Activated naive CD8-positive, alpha-beta T cell treated with anti-CD3 and anti-CD28 coated beads, Interleukin-2, amount 10 ng/mL, durations not matched to agents 7 days and 5 days (primary cell): ENCODE results near the gene ZNF425. TPM values are rescaled to one million over a fixed set of nuclear protein-coding genes. Genes with fewer than 3 reads are reported as not detected.

ENCODE experiments used
- ATAC-seq: fragments of 150-1000 bp; cut with Tn5 transposase; one replicate; pipeline ENCODE4 v1.10.0; 2021; ENCODE audit warnings: low read depth, moderate library complexity
- POLR2A ChIA-PET: fragments of 350-600 bp; sonication (Branson Sonifier 250); formaldehyde crosslinking; loops from one replicate; lab custom pipeline; 2021; ENCODE audit warnings: antibody characterized with exemption; lab: Charles Lee
- DNase-seq: peaks from one replicate; pipeline ENCODE4 v3.0.0; 2021
- H3K27ac Mint-ChIP-seq: one replicate; pipeline ENCODE4 v1.8.0; 2022; ENCODE audit warnings: mild to moderate bottlenecking, mixed read lengths
- H3K27me3 Mint-ChIP-seq: one replicate; pipeline ENCODE4 v1.8.0; 2022; ENCODE audit warnings: mild to moderate bottlenecking, moderate library complexity, mixed read lengths
- H3K36me3 Mint-ChIP-seq: one replicate; pipeline ENCODE4 v1.8.0; 2021; ENCODE audit warnings: mild to moderate bottlenecking, mixed read lengths
- H3K4me1 Mint-ChIP-seq: one replicate; pipeline ENCODE4 v1.8.0; 2021; ENCODE audit warnings: mixed read lengths
- H3K4me3 Mint-ChIP-seq: one replicate; pipeline ENCODE4 v1.8.0; 2022; ENCODE audit warnings: mild to moderate bottlenecking, moderate library complexity, mixed read lengths
- H3K9me3 Mint-ChIP-seq: one replicate; pipeline ENCODE4 v1.8.0; 2021; ENCODE audit warnings: mixed read lengths
- total RNA-seq, 2 experiments: library from RNA; stranded (reverse); gene quantifications; one replicate each; pipeline ENCODE4 v1.2.3, GENCODE V29; 2021

ZNF425 gene, protein sequence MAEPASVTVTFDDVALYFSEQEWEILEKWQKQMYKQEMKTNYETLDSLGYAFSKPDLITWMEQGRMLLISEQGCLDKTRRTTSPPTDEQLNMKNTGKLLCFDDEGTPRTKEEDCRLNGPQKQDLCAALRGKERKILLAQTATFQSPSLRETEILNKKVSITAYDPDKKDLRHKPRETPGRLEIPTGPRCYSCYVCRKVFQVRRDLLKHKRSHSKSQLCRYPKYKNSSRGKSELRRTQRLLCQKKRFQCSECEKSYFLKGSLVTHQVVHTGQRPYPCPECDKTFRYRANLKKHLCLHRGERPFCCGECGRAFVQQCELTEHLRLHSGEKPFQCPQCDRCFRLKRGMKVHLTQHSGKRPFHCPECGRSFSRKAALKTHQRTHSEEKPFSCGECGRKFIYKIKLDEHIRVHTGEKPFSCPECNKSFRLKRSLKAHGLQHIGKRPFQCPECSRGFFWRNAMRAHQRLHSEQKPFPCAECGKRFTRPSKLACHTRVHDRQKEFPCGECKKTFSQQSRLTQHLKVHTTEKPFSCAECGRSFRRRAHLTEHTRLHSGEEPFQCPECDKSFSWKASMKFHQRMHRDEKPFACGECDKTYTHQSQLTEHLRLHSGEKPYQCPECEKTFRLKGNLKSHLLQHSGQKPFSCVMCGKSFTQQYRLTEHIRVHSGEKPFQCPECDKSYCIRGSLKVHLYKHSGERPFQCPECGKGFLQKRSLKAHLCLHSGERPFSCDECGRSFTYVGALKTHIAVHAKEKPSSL
- 1 to 10 TPM; 1.0 to 1.4 TPM for total RNA-seq

DNA sequence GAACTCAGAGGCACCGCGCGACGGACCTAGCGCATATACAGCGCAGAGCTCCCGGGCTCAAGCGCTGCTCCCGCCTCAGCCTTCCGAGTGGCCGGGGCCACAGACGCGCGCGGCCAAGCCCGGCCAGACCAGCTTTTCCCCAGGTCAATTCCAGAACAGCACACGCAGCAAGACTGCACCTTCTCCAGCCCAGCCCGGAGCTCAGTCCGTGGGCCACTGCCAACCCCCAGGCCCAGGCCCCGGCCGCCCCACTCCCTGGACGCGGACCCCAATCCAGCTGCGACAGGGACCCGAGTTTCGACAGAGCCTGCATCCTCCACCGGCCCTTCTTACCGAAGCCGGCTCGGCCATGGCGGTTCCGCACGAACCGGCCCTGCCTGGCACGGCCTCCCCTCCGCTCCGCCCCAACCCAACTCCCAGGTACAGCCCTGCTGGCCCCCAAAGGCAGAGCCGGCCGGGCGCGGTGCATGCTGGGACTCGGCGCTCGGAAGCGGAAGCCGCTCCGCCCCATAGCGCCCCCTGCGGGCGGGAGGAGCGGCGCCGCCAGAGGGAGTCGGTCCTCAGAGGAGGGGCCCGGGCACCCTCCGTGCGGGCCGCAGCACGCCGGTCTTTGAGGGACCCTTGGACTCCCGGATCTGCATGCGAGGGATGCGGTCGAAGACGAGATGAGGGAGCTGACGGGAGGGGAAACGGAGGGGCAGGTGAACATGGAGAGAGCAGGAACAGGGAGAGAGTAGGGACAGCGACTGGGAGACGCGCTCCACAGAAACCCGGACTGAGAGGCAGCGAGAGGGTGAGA, at the start of gene ZNF425:
TSS of gene ZNF425 (minus strand) at position 462 of the 799 bp plus-strand sequence. CDS start at position 351, 111 bp downstream.
- ATAC-seq, result peak; percentile 88
- POLR2A ChIA-PET, result interaction anchor here (0.6 to 4.5 kb wide), 11 partner anchors 9 to 213 kb away, joined by 3 to 52 read pairs (median 5); partner anchors contain the start of genes ZNF282 and ZNF398
- H3K27ac Mint-ChIP-seq, result peak within 1 kb of the TSS; percentile 100
- H3K36me3 Mint-ChIP-seq, result peaks cover 33% of the 10 kb centered on the region
- H3K4me1 Mint-ChIP-seq, result peaks cover 20% of the 10 kb centered on the region
- H3K9me3 Mint-ChIP-seq, result peaks cover 4% of the 10 kb centered on the region
- no peaks in the 10 kb centered on the region for H3K27me3 Mint-ChIP-seq
- H3K4me3 Mint-ChIP-seq, result peak within 1 kb of the TSS; percentile 100
- DNase-seq, result peak; percentile 99

DNA sequence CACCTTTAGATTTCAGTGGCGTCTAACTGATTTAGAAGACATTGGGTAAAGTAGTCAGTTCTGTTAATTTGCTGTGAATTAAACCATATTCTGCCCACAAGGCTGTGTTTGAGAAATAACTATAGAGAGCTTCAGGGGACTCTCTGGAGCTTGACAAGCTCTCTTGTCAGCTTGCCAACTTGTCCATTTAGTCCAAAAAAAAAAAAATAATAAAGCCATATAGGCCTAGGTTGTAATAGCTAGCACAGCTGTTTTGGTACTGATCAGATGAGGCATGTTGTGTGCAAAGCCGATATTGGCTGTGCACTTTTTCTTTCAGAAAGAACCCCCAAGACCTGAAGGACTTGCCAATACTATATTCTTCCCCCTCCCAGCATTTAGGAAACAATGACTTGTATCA, 49.0 kb upstream of the ZNF425 start:
- ATAC-seq (no peak), DNase-seq (no peak)
- POLR2A ChIA-PET, result no interaction called here
- no peaks in the 10 kb centered on the region for H3K27me3 Mint-ChIP-seq
- peaks cover 21% of the 10 kb centered on the region for H3K36me3 Mint-ChIP-seq
- H3K9me3 Mint-ChIP-seq, result no peaks in the 10 kb centered on the region
- H3K4me1 Mint-ChIP-seq, result peaks cover 8% of the 10 kb centered on the region
- H3K27ac Mint-ChIP-seq, result no peak overlapping the region
- H3K4me3 Mint-ChIP-seq, result no peak overlapping the region

DNA sequence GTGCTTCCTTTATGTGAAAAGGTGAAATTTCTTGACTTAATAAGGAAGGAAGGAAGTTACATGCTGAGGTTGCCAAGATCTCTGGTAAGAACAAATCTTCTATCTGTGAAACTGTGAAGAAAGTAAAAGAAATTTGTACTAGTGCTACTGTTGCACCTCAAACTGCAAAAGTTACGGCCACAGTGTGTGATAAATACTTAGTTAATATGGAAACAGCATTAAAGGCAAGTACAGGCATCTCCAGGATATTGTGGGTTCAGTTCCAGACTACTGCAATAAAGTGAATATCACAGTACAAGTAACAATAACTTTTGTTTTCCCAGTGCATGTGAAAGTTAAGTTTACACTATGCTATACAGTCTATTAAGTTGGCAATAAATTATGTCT, 46.4 kb upstream of the ZNF425 start:
- H3K27ac Mint-ChIP-seq, result peak overlapping the region; percentile 11
- no peak overlapping the region for H3K4me3 Mint-ChIP-seq
- no peak for DNase-seq
- POLR2A ChIA-PET, result no interaction called here
- H3K9me3 Mint-ChIP-seq, result no peaks in the 10 kb centered on the region
- ATAC-seq, result no peak
- H3K27me3 Mint-ChIP-seq, result no peaks in the 10 kb centered on the region
- H3K4me1 Mint-ChIP-seq, result peaks cover 8% of the 10 kb centered on the region
- peaks cover 18% of the 10 kb centered on the region for H3K36me3 Mint-ChIP-seq

DNA sequence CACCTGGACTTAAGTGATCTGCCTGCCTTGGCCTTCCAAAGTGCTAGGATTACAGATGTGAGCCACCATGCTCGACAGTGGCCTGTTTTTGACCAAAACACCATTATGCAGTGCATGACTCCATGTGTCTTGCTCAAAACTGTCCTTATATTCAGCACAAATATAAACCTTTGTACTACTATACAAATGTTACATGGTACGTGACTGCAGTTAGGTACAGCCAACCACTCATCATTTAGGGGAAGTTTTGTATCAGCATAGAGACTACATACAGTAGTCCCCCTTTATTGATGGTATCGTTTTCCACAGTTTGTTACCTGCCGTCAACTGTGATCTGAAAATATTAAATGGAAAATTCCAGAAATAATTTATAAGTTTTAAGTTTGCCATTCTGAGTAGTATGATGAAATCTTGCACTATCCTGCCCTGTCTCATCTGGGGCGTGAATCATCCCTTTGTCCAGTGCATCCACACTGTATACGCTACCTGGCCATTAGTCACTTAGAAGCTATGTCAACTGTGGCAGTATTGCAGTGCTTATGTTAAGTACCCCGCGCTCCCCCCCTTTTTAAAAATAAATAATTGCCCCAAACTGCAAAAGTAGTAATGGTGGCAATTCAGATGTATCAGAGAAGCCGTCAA, 45.9 kb upstream of the ZNF425 start:
- peaks cover 19% of the 10 kb centered on the region for H3K36me3 Mint-ChIP-seq
- no peak overlapping the region for H3K4me3 Mint-ChIP-seq
- no peaks in the 10 kb centered on the region for H3K9me3 Mint-ChIP-seq
- DNase-seq (no peak), ATAC-seq (no peak)
- no peaks in the 10 kb centered on the region for H3K27me3 Mint-ChIP-seq
- peaks cover 8% of the 10 kb centered on the region for H3K4me1 Mint-ChIP-seq
- H3K27ac Mint-ChIP-seq, result peak overlapping the region; percentile 11
- POLR2A ChIA-PET, result no interaction called here

DNA sequence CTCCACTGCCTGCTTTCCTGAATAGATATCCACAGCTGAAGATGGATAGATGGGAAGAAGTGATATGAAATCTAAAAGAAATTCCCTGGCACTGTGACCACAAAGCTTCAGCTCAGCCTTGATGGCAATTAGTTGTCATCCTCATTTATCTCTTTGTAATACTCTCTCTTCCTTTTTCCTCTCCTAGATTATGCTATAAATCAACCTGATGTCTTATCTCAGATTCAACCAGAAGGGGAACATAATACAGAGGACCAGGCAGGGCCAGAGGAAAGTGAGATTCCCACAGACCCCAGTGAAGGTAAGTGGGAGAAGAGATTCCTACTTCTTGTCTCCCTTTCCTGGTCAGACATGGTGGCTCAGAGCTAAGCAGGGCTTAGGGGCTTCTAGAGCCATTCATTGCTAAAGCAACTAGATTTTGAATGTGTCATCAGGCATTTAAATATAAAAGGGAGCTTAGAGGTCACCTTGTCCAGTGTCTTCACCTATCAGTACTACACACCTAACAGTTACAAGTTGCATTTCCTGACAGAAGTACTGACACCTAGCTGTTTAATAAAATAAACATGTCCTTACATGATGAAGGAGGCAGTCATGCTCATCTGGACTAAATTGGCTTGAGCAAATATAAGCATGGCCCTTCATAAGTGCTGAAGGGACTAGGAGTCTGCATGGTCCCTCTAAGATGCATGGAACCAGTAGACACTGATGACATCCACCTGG, 40.7 kb upstream of the ZNF425 start:
- H3K9me3 Mint-ChIP-seq, result no peaks in the 10 kb centered on the region
- POLR2A ChIA-PET, result no interaction called here
- no peaks in the 10 kb centered on the region for H3K4me1 Mint-ChIP-seq
- ATAC-seq (no peak), DNase-seq (no peak)
- peaks cover 25% of the 10 kb centered on the region for H3K36me3 Mint-ChIP-seq
- H3K27ac Mint-ChIP-seq, result no peak overlapping the region
- no peak overlapping the region for H3K4me3 Mint-ChIP-seq
- H3K27me3 Mint-ChIP-seq, result no peaks in the 10 kb centered on the region

DNA sequence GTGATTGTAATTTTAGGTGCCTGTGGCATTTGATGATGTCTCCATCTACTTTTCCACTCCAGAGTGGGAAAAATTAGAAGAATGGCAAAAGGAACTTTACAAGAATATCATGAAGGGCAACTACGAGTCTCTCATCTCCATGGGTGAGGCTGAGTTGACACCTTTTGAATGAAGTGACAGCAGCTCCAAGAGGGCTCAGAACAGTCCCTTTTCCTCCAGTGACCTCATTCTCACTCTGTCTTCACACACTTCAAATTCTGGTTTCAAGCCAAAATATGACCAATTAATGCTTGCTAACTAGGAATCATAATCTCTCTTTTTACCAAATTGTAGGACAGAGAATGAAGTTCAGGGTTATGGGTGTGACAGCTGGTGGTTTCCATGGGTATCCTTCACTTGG, 40.0 kb upstream of the ZNF425 start:
- ATAC-seq, result no peak
- POLR2A ChIA-PET, result no interaction called here
- no peaks in the 10 kb centered on the region for H3K9me3 Mint-ChIP-seq
- peaks cover 30% of the 10 kb centered on the region for H3K36me3 Mint-ChIP-seq
- H3K27ac Mint-ChIP-seq, result no peak overlapping the region
- H3K4me1 Mint-ChIP-seq, result peaks cover 4% of the 10 kb centered on the region
- DNase-seq, result no peak
- H3K27me3 Mint-ChIP-seq, result no peaks in the 10 kb centered on the region
- H3K4me3 Mint-ChIP-seq, result no peak overlapping the region

DNA sequence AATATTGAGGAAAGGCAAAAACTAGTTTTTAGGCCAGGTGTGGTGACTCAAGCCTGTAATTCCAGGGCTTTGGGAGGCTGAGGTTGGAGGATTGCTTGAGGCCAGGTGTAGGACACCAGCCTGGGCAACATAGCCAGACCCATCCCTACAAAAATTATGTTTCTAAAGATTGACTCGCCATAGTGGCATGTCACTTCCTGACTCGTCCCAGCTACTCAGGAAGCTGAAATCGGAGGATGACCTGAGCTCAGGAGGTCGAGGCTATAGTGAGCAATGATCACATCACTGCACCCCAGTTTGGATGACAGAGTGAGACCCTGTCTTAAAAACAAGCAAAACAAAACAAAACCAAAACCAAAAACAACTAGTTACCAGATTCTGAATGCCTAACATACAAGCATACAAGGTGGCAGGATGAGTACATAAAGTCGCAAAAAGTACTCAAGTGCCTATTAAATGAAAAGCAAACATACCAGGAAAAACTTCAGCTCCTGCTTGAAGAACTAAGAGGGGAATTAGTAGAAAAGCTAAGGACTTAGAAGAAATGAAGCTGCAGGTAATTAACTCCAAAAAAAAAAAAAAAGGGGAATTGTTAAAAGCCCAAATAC, 35.2 kb upstream of the ZNF425 start:
- peaks cover 11% of the 10 kb centered on the region for H3K4me1 Mint-ChIP-seq
- POLR2A ChIA-PET, result interaction anchor here (1.3 kb wide), 1 partner anchor 15 kb away, joined by 4 read pairs; the partner anchor contains the start of gene ZNF398
- ATAC-seq (no peak), DNase-seq (no peak)
- peak overlapping the region; percentile 44 for H3K27ac Mint-ChIP-seq
- no peaks in the 10 kb centered on the region for H3K27me3 Mint-ChIP-seq
- peaks cover 36% of the 10 kb centered on the region for H3K36me3 Mint-ChIP-seq
- H3K4me3 Mint-ChIP-seq, result no peak overlapping the region
- H3K9me3 Mint-ChIP-seq, result peaks cover 2% of the 10 kb centered on the region

DNA sequence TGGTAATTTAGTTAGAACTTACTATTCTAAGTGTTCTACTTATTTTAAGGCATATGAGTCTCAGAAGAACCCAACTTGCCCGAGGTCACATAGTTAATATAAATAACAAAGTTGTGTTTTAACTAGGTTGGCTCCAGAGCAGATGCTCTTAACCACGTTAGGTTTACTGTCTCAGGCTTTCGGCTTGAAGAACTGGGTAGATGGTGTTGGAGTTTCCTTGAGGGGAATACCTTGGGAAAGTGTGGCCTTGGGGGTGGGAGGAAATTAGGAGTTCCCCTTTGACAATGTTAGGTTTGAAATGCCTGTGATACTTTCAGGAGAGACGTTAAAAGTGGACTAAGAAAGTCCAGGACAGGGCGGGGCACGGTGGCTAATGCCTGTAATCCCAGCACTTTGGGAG, 30.8 kb upstream of the ZNF425 start:
- no peak overlapping the region for H3K27ac Mint-ChIP-seq
- POLR2A ChIA-PET, result no interaction called here

DNA sequence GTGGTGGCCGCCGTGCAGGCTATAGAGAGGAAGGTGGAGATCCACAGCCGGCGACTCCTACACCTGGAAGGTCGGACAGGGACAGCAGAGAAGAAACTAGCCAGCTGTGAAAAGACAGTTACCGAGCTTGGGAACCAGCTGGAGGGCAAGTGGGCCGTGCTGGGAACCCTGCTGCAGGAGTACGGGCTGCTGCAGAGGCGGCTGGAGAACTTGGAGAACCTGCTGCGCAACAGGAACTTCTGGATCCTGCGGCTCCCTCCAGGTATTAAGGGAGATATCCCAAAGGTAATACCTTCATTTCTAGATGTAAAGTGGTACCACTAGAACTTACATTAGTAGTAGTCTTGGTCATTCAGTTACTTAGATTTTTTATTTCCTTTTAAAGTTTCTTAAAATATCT, 27.9 kb upstream of the ZNF425 start:
- DNase-seq (no peak), ATAC-seq (no peak)
- POLR2A ChIA-PET, result no interaction called here
- H3K9me3 Mint-ChIP-seq, result peaks cover 4% of the 10 kb centered on the region
- peaks cover 6% of the 10 kb centered on the region for H3K4me1 Mint-ChIP-seq
- no peak overlapping the region for H3K27ac Mint-ChIP-seq
- H3K4me3 Mint-ChIP-seq, result no peak overlapping the region
- H3K36me3 Mint-ChIP-seq, result peaks cover 29% of the 10 kb centered on the region
- no peaks in the 10 kb centered on the region for H3K27me3 Mint-ChIP-seq

More for the DNA sequence above, 30.8 kb upstream of the ZNF425 start:
- ATAC-seq, result no peak
- Mint-ChIP-seq H3K27me3 (no peaks in the 10 kb centered on the region), H3K4me3 (no peak overlapping the region), H3K4me1 (peaks cover 11% of the 10 kb centered on the region), H3K36me3 (peaks cover 45% of the 10 kb centered on the region), H3K9me3 (peaks cover 4% of the 10 kb centered on the region)
- DNase-seq, result no peak

DNA sequence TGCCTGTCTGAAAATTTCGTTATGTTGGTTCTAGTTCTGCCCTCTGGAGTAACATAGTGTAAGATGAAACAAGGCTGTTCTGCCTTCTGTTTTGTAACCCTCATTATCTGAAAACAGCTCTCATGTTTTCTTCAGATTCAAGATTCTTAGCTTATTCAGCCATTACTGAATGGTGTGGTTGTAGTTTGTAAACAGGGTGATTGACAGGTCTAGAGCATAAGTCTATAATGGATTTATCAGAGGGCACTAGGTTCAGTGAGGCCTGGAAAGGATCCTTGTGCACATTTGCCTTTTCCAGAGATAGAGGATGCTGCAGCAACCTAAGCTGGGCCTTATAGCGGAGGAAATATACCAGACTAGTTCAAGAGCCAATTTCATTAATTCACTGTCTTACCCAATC, 27.2 kb upstream of the ZNF425 start:
- POLR2A ChIA-PET, result no interaction called here
- Mint-ChIP-seq H3K27me3 (no peaks in the 10 kb centered on the region), H3K27ac (no peak overlapping the region), H3K9me3 (peaks cover 4% of the 10 kb centered on the region), H3K4me3 (no peak overlapping the region), H3K4me1 (peaks cover 12% of the 10 kb centered on the region), H3K36me3 (peaks cover 29% of the 10 kb centered on the region)
- ATAC-seq, result no peak
- DNase-seq, result no peak

DNA sequence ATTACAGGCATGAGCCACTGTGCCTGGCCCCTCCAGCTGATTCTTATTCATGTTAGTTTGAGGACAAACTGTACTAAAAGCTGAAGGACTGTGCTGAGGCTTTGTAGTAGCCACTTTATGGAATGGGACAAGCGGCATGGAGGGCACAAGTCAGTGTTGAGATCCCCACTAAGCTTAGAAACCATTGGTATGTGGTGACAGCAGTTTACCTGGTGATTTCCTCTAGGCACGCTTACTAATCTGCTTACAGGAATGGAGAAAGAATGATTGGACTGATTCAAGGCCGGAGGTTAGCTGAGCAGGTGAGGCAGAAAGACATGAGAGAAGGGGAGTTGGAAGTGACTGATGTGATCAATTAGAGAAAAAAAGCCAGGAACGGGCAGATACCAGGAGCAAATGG, 24.9 kb upstream of the ZNF425 start:
- Mint-ChIP-seq H3K9me3 (peaks cover 2% of the 10 kb centered on the region), H3K4me1 (peaks cover 11% of the 10 kb centered on the region), H3K27me3 (no peaks in the 10 kb centered on the region), H3K36me3 (peaks cover 17% of the 10 kb centered on the region), H3K27ac (no peak overlapping the region), H3K4me3 (no peak overlapping the region)
- DNase-seq (no peak), ATAC-seq (no peak)
- POLR2A ChIA-PET, result interaction anchor here (1.5 kb wide), 1 partner anchor 25 kb away, joined by 3 read pairs; no protein-coding TSS in a partner anchor
